DOHH2 (cell line): ENCODE results near the gene CASP10.

ENCODE experiments used
- CTCF ChIP-seq: fragments of 200-600 bp; sonication (generic); IDR thresholded peaks from one replicate; pipeline ENCODE4 v1.5.1; 2014; ENCODE audit warnings: antibody characterized with exemption, mild to moderate bottlenecking, low read depth, low read length; ENCODE audit not compliant: poor library complexity, severe bottlenecking
- EZH2phosphoT487 ChIP-seq: fragments of 200-600 bp; sonication (generic); IDR thresholded peaks from 2 replicates; pipeline ENCODE4 v1.6.1; 2017; ENCODE audit warnings: borderline replicate concordance, mild to moderate bottlenecking, antibody characterized with exemption, low read length, moderate library complexity, mixed read lengths

DNA sequence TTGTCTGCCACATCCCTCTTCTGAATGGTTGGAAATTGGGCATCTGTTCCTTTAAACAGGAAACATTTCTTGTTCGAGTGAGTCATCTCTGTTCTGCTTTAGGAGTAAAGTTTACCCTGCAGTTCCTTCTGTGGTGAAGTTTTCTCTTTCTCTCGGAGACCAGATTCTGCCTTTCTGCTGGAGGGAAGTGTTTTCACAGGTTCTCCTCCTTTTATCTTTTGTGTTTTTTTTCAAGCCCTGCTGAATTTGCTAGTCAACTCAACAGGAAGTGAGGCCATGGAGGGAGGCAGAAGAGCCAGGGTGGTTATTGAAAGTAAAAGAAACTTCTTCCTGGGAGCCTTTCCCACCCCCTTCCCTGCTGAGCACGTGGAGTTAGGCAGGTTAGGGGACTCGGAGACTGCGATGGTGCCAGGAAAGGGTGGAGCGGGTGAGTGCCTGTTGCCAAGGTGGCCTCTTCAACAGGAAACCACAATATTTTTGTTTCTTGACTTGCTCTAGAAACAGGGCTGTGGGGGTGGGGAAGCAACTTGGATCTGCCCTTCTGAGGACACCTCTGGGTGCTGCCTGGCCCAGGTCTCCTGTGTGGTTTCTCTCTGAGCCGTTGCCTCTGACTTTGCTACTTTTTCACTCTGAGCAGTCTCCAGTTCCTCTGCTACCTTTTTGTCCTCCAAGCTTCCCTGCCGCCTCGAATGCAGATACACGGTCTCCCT lies 75.2 kb downstream of the CASP10 start:
- TF ChIP-seq CTCF: no peak
- no peak for TF ChIP-seq EZH2phosphoT487
